NB4 (cell line): ENCODE data around the gene CCDC68.

Experiments
- CTCF ChIP-seq: IDR thresholded peaks from one replicate; pipeline ENCODE4 v1.5.1; 2012; ENCODE audit warnings: low read depth, low read length
- POLR2A ChIP-seq: IDR thresholded peaks from 2 replicates; pipeline ENCODE4 v1.6.1; 2011; ENCODE audit warnings: mild to moderate bottlenecking; ENCODE audit not compliant: insufficient read length; ENCODE audit errors: extremely low read depth

DNA sequence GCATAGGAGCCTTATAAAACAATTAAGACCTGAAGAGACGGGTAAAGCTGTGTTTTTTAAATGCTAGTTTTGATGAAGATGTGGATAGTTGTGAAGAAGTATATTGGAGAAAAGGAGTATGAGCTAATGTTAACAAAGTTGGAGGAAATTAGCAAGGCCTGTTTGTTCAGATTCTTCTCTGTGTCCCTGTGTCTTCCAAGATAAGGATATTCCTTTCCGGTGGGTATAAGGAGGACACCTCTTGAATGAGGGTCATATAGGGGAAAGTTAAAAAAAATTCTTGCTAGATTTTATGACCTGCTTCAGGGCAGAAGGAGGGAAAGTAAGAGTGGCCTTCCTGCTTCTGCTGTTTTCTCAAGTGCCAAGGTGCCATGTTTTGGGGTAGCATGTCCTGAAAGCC lies 59.0 kb downstream of the CCDC68 start:
- TF ChIP-seq POLR2A (no peak), CTCF (no peak)
